Measurements from ENCODE around the gene PCDHGA3. TPM values are rescaled to one million over a fixed set of nuclear protein-coding genes. Genes with fewer than 3 reads are reported as not detected.
"Not testable (repeated sequence)": the region's sequence is repeated elsewhere in the genome, so short reads cannot be mapped to it uniquely, and the experiment has no call there.

PCDHGA3 gene
- total and polyA plus RNA-seq, 4 donors: 9.2 to 19.2 (median 11.4) TPM

GRCh38 chr5:141375444-141376155 is 32.0 kb downstream of the PCDHGA3 start:
- peaks cover 12% of the 10 kb centered on the region for H3K4me1 ChIP-seq (ENCODE audit: control insufficient read depth, insufficient read depth, low read length)
- peaks cover 19% of the 10 kb centered on the region for H3K36me3 ChIP-seq (ENCODE audit: control insufficient read depth, insufficient read depth, low read length)
- not testable (repeated sequence) for H3K27ac ChIP-seq (ENCODE audit: low read depth, low read length); H3K27me3 ChIP-seq (ENCODE audit: control insufficient read depth, insufficient read depth, low read length); H3K4me3 ChIP-seq (ENCODE audit: low read depth, low read length); DNase-seq (ENCODE audit: low read depth in 4 of 6, low spot score in 6 of 6)
- H3K9me3 ChIP-seq (ENCODE audit: control insufficient read depth, insufficient read depth, low read length): peaks cover 57% of the 10 kb centered on the region
- WGBS (ENCODE audit: insufficient coverage): 34% methylated on average over 35 of the region's 48 CpGs

GRCh38 chr5:141382469-141383294 is 39.1 kb downstream of the PCDHGA3 start, which contains the start of gene PCDHGA7:
TSS of gene PCDHGA7 (plus strand) at chr5:141382742. CDS start at chr5:141382900, 158 bp downstream.
- 10% methylated on average over 31 of the region's 37 CpGs for WGBS (ENCODE audit: insufficient coverage)
- H3K4me1 ChIP-seq (ENCODE audit: control insufficient read depth, insufficient read depth, low read length): no peaks in the 10 kb centered on the region
- H3K27me3 ChIP-seq (ENCODE audit: control insufficient read depth, insufficient read depth, low read length): no peaks in the 10 kb centered on the region
- H3K9me3 ChIP-seq (ENCODE audit: control insufficient read depth, insufficient read depth, low read length): peaks cover 51% of the 10 kb centered on the region
- DNase-seq (ENCODE audit: low read depth in 4 of 6, low spot score in 6 of 6): peak in 2 of 6 donors; percentile 9 to 10
- no peak within 1 kb of the TSS for H3K4me3 ChIP-seq (ENCODE audit: low read depth, low read length)
- peaks cover 11% of the 10 kb centered on the region for H3K36me3 ChIP-seq (ENCODE audit: control insufficient read depth, insufficient read depth, low read length)
- no peak within 1 kb of the TSS for H3K27ac ChIP-seq (ENCODE audit: low read depth, low read length)

DNA sequence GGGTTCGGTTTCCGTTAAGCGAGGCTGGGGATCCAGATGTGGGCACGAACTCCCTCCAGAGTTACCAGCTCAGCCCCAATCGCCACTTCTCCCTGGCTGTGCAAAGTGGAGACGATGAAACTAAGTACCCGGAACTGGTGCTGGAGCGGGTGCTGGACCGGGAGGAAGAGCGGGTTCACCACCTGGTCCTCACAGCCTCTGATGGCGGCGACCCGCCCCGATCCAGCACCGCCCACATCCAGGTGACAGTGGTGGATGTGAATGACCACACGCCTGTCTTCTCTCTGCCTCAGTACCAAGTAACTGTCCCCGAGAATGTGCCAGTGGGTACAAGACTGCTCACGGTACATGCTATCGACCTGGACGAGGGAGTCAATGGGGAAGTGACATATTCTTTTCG is 39.7 kb downstream of the PCDHGA3 start:
- Histone ChIP-seq H3K4me3 (ENCODE audit: low read depth, low read length) (no peak overlapping the region), H3K36me3 (ENCODE audit: control insufficient read depth, insufficient read depth, low read length) (peaks cover 11% of the 10 kb centered on the region), H3K4me1 (ENCODE audit: control insufficient read depth, insufficient read depth, low read length) (no peaks in the 10 kb centered on the region), H3K9me3 (ENCODE audit: control insufficient read depth, insufficient read depth, low read length) (peaks cover 53% of the 10 kb centered on the region), H3K27ac (ENCODE audit: low read depth, low read length) (no peak overlapping the region), H3K27me3 (ENCODE audit: control insufficient read depth, insufficient read depth, low read length) (no peaks in the 10 kb centered on the region)
- WGBS (ENCODE audit: insufficient coverage): 20% methylated on average over 16 of the region's 21 CpGs
- no peak for DNase-seq (ENCODE audit: low read depth in 4 of 6, low spot score in 6 of 6)

DNA sequence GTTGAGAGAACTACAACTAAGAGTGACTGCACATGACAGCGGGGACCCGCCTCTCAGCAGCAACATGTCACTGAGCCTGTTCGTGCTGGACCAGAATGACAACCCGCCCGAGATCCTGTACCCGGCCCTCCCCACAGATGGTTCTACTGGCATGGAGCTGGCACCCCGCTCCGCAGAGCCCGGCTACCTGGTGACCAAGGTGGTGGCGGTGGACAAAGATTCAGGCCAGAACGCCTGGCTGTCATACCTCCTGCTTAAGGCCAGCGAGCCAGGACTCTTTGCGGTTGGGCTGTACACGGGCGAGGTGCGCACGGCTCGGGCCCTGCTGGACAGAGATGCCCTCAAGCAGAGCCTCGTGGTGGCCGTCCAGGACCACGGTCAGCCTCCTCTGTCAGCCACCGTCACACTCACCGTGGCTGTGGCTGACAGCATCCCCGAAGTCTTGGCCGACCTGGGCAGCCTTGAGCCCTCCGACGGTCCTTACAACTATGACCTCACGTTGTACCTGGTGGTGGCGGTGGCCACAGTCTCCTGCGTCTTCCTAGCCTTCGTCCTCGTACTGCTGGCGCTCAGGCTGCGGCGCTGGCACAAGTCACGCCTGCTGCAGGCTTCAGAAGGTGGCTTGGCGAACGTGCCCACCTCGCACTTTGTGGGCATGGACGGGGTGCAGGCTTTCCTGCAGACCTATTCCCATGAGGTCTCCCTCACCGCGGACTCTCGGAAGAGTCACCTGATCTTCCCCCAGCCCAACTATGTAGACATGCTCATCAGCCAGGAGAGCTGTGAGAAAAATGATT is 41.0 kb downstream of the PCDHGA3 start:
- peaks cover 56% of the 10 kb centered on the region for H3K9me3 ChIP-seq (ENCODE audit: control insufficient read depth, insufficient read depth, low read length)
- DNase-seq (ENCODE audit: low read depth in 4 of 6, low spot score in 6 of 6): no peak
- H3K4me3 ChIP-seq (ENCODE audit: low read depth, low read length): no peak overlapping the region
- no peak overlapping the region for H3K27ac ChIP-seq (ENCODE audit: low read depth, low read length)
- H3K4me1 ChIP-seq (ENCODE audit: control insufficient read depth, insufficient read depth, low read length): no peaks in the 10 kb centered on the region
- no peaks in the 10 kb centered on the region for H3K27me3 ChIP-seq (ENCODE audit: control insufficient read depth, insufficient read depth, low read length)
- 44% methylated on average over 40 of the region's 43 CpGs for WGBS (ENCODE audit: insufficient coverage)
- peaks cover 16% of the 10 kb centered on the region for H3K36me3 ChIP-seq (ENCODE audit: control insufficient read depth, insufficient read depth, low read length)

DNA sequence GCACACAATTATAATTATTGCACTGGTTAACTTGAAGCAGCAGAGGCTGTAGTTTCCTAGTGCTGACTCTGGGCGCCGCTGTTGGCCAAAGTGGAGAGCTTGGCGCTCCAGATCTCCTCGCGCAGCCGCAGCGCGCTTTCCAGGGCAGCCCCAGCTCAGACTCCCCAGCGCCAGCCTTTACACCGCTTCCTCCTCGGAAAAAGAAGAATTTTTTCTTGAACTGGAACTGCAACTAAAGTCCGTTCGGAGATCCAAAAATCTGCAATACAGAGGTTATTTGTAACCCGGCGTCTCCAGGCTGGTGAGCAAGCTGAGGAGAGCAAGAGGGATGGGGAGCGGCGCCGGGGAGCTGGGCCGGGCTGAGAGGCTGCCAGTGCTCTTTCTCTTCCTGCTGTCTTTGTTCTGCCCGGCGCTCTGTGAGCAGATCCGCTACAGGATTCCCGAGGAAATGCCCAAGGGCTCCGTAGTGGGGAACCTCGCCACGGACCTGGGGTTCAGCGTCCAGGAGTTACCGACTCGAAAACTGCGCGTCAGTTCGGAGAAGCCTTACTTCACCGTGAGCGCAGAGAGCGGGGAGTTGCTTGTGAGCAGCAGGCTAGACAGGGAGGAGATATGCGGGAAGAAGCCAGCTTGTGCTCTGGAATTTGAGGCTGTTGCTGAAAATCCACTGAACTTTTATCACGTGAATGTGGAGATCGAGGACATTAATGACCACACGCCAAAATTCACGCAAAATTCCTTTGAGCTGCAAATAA is 44.1 kb downstream of the PCDHGA3 start, which contains the start of gene PCDHGB4:
PCDHGB4 (plus strand) TSS at position 142 of the 755 bp plus-strand sequence; CDS start at position 329, 187 bp downstream.
- not testable (repeated sequence) for H3K4me3 ChIP-seq (ENCODE audit: low read depth, low read length); H3K27ac ChIP-seq (ENCODE audit: low read depth, low read length); H3K4me1 ChIP-seq (ENCODE audit: control insufficient read depth, insufficient read depth, low read length); H3K27me3 ChIP-seq (ENCODE audit: control insufficient read depth, insufficient read depth, low read length)
- H3K9me3 ChIP-seq (ENCODE audit: control insufficient read depth, insufficient read depth, low read length): peaks cover 67% of the 10 kb centered on the region
- peak in 1 of 6 donors; percentile 10 for DNase-seq (ENCODE audit: low read depth in 4 of 6, low spot score in 6 of 6)
- 5% methylated on average over 10 of the region's 40 CpGs for WGBS (ENCODE audit: insufficient coverage)
- H3K36me3 ChIP-seq (ENCODE audit: control insufficient read depth, insufficient read depth, low read length): peaks cover 19% of the 10 kb centered on the region

DNA sequence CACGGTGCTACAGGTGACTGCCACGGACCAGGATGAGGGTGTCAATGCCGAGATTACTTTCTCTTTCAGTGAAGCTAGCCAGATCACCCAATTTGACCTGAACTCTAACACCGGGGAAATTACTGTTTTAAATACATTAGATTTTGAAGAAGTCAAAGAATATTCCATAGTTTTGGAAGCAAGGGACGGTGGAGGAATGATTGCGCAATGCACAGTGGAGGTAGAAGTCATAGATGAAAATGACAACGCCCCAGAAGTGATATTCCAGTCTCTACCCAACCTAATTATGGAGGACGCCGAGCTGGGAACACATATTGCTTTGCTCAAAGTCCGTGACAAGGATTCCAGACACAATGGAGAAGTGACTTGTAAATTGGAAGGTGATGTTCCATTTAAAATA is 45.0 kb downstream of the PCDHGA3 start:
- Histone ChIP-seq H3K27ac (ENCODE audit: low read depth, low read length) (no peak overlapping the region), H3K9me3 (ENCODE audit: control insufficient read depth, insufficient read depth, low read length) (peaks cover 68% of the 10 kb centered on the region), H3K36me3 (ENCODE audit: control insufficient read depth, insufficient read depth, low read length) (peaks cover 23% of the 10 kb centered on the region), H3K4me1 (ENCODE audit: control insufficient read depth, insufficient read depth, low read length) (no peaks in the 10 kb centered on the region), H3K27me3 (ENCODE audit: control insufficient read depth, insufficient read depth, low read length) (no peaks in the 10 kb centered on the region), H3K4me3 (ENCODE audit: low read depth, low read length) (no peak overlapping the region)
- no peak for DNase-seq (ENCODE audit: low read depth in 4 of 6, low spot score in 6 of 6)
- 40% methylated on average over 3 of the region's 10 CpGs for WGBS (ENCODE audit: insufficient coverage)

GRCh38 chr5:141389153-141390042 is 45.8 kb downstream of the PCDHGA3 start:
- Histone ChIP-seq H3K36me3 (ENCODE audit: control insufficient read depth, insufficient read depth, low read length) (peaks cover 26% of the 10 kb centered on the region), H3K9me3 (ENCODE audit: control insufficient read depth, insufficient read depth, low read length) (peaks cover 69% of the 10 kb centered on the region), H3K4me1 (ENCODE audit: control insufficient read depth, insufficient read depth, low read length) (no peaks in the 10 kb centered on the region), H3K27me3 (ENCODE audit: control insufficient read depth, insufficient read depth, low read length) (no peaks in the 10 kb centered on the region), H3K4me3 (ENCODE audit: low read depth, low read length) (no peak overlapping the region), H3K27ac (ENCODE audit: low read depth, low read length) (no peak overlapping the region)
- WGBS (ENCODE audit: insufficient coverage): 27% methylated on average over 77 of the region's 77 CpGs
- DNase-seq (ENCODE audit: low read depth in 4 of 6, low spot score in 6 of 6): no peak

DNA sequence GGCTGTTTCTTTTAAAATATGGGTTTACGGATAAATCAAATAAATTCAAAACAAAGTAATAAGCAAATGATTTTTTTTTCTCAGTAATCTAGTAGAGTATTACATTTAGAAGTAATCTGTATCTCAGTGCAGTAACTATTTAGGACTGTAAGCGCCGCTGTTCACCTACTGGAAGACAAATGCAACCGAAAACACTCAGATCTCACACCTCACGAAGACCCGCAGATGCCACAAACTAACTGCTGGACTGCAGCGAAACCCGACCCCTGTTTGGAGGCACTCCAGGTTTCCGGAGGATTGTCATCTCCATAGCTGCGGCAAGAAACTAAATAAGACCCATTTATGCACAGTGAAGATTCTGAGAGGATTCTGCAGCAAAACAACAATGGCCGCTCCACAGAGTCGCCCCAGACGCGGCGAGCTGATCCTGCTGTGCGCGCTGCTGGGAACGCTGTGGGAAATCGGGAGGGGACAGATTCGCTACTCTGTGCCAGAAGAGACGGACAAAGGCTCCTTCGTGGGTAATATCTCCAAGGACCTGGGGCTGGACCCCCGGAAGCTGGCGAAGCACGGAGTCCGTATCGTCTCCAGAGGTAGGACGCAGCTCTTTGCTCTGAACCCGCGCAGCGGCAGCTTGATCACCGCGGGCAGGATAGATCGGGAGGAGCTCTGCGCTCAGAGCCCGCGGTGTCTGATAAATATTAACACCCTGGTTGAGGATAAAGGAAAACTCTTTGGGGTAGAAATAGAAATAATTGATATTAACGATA is 49.0 kb downstream of the PCDHGA3 start, which contains the start of gene PCDHGA8:
PCDHGA8 (plus strand) TSS at position 205 of the 770 bp plus-strand sequence; CDS start at position 386, 181 bp downstream.
- peaks cover 63% of the 10 kb centered on the region for H3K9me3 ChIP-seq (ENCODE audit: control insufficient read depth, insufficient read depth, low read length)
- no peak within 1 kb of the TSS for H3K27ac ChIP-seq (ENCODE audit: low read depth, low read length)
- 18% methylated on average over 27 of the region's 38 CpGs for WGBS (ENCODE audit: insufficient coverage)
- DNase-seq (ENCODE audit: low read depth in 4 of 6, low spot score in 6 of 6): no peak
- no peak within 1 kb of the TSS for H3K4me3 ChIP-seq (ENCODE audit: low read depth, low read length)
- H3K4me1 ChIP-seq (ENCODE audit: control insufficient read depth, insufficient read depth, low read length): peaks cover 3% of the 10 kb centered on the region
- H3K27me3 ChIP-seq (ENCODE audit: control insufficient read depth, insufficient read depth, low read length): no peaks in the 10 kb centered on the region
- H3K36me3 ChIP-seq (ENCODE audit: control insufficient read depth, insufficient read depth, low read length): peaks cover 21% of the 10 kb centered on the region

Data from spinal cord (tissue), 10 donors.